ENCODE results near the gene SMIM31. TPM values are rescaled to one million over a fixed set of nuclear protein-coding genes. Genes with fewer than 3 reads are reported as not detected.

The SMIM31 gene
- total RNA-seq, 1 experiment from 2014 or later, result not detected

DNA sequence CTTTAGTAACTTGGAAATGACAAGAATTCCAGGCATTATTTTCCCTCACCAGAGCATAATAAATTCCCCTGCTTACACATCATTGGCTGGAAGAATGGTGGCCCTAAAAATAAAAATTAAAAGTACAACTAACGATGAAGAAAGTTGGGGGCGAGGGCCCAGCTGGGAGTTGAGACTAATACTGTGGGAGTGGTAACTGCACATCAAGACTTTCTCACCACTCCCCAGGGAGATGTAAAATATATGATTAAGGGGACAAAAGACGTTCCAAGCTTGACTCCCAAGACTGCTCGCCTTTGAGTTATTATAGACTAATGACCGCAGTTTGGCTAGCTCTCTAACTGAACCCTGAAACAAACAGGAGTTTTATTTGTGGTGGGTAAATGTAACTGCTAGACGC, 30.0 kb downstream of the SMIM31 start:
- DNase-seq (ENCODE audit: low read depth), result no peak

DNA sequence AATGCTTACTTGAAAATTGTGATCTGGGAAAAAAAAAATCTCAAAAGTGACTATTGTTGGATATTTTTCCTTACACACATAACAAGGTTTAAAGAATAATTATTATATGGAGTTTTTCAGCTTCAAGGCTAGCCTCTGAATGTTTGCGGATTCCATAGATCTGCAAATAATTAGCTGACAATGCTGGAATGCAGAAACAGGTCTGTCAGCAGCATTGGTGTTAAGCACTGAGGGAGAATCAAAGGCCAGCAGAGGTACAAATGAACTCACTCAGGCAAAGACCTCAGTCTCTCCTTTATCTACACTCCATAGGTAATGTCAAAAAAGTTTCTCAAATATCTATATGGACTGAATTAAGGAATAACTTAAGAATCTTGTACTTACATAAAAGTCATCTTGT, 35.1 kb downstream of the SMIM31 start:
- DNase-seq (ENCODE audit: low read depth), result no peak

DNA sequence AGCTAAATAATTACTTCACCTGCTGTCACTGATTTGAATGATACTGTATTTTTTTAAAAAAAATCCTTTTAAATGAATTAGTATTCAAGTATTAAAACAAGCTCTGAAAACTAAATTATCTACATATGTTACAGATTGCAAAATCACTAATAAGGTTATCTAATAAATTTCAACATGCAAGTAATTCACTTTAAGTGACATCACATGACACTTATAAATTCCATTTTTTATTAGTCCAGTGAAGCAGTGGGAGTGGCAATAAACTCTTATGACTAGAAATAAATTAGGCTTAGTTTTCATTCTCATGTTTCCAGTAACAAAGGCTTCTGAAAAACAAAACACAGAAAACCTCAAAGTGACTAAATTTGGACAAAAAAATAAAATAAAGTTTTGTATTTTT, 36.3 kb downstream of the SMIM31 start:
- no peak for DNase-seq (ENCODE audit: low read depth)

DNA sequence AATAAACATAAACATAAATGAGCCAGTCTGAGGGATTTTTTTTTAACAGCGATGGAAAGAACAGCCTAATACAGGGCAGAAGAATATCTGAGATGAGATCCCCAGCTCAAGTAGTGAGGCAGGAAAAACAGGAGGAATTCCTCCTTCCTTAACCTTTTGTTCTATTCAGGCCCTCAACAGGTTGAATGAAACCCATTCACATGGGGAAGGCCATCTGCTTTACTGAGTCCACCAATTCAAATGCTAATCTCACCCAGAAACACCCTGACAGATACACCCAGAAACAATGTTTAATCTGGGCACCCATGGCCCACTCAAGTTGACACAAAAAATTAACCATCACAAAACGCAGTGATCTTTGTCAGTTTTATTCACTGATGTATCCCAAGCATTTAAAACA, 45.5 kb downstream of the SMIM31 start:
- DNase-seq (ENCODE audit: low read depth), result no peak

DNA sequence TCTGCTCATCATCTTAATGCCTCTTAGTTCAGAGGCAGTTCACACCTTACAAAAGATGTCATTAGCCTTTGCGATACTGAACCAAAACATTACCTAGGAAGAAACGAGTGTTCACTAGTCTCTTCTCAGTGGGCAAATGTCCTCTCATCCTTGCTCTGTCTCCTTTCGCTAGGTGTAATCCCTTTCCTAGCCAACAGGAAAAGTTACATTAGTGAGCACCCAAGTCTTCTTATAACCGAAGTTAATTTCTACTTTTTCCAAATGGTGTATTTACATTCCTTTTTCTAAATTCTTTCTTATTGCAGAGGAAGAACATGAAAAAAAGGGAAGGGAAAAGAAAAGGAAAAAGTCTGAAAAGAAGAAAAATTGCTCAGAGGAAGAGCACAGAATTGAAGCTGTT, 46.9 kb downstream of the SMIM31 start:
- no peak for DNase-seq (ENCODE audit: low read depth)

DNA sequence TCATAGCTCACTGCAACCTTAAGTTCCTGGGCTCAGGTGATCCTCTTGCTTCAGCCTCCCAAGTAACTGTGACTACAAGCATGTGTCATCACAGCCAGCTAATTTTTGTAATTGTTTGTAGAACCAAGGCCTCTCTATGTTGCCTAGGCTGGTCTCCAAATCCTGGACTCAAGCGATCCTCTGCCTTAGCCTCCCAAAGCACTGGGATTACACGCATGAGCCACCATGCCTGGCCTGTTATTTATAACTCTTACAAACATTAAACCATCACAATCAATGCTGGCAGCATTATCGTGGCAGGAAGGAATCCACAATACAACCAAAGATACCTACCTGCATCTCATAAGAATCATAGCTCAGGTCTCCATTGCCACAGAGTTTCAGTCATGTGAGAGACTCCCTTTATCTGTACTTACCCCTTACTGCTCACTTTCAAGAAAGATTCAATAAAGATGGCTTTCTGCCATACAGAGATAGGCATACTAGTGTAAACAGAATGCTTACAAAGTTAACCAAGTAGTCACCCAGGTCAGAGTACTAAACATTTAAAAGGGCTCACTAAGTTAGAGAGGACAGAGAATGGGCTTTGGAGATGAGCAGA, 48.5 kb downstream of the SMIM31 start:
- DNase-seq (ENCODE audit: low read depth), result no peak

DNA sequence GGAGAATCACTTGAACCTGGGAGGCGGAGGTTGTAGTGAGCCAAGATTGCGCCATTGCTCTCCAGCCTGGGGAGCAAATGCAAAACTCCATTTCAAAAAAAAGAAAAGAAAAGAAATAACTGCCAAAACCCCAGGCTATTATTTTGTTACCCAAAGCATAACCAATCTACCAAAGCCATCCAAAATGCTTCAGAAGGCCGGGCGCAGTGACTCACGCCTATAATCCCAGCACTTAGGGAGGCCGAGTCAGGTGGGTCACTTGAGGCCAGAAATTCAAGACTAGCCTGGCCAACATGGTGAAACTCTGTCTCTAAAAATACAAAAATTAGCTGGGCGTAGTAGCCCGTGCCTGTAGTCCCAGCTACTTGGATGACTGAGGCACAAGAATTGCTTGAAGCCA, 49.8 kb downstream of the SMIM31 start:
- peak; percentile 8 for DNase-seq (ENCODE audit: low read depth)

DNA sequence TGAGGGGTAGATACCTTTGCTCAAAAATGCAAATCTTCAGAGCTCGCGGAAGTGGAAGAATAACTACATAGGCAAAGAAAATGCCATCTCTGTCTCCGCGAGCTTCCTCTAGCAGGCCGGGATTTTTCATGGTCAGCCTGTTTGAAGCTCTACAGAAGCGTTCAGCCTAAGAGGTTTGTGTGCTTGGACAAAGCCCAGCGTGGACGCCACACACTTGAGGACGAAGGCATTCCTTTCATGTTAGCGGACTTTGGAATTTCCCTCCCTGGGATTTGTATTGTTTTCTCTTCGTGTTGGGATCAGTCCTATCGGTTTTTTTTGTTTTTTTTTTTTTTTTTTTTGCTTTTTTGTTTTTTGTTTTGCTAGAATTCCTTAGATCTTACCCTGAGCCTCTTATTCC, 53.7 kb downstream of the SMIM31 start:
- peak; percentile 28 for DNase-seq (ENCODE audit: low read depth)

DNA sequence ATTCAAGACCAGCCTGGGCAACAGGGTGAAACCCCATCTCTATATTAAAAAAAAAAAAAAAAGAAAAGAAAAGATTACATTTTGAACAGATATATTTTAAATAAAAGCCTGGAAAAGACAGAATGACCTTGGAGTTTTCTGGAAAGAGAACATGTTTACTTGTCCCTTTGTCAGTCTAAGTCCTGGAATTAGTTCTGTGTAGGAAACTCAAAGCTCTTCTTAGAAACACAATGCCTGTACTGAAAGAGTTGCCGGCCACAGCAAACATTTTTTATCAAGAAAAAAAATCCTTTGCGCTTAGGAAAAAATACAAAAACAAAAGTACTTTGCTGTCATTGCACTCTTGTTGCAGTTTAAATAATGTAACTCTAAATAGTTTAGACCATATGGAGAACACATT, 59.6 kb downstream of the SMIM31 start:
- DNase-seq (ENCODE audit: low read depth), result no peak

DNA sequence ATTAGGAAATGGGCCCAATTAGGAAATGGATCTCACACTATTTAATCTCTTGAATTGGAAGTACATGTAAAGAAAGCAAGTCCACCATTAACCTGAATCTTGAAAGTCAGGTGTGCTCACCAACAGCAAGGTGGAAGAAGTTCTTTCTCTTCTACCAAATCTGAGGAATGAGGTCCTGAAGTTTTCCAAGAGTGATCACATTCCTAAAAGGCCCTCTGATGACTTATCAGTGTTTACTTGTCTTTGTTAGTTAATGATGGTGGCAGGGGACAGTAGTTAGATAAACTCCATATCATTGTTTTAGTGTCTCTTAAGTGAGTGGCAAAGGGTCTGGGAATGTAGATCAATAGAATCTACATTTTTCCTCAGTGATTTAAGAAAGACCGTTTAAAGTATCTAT, 61.8 kb downstream of the SMIM31 start:
- no peak for DNase-seq (ENCODE audit: low read depth)

DNA sequence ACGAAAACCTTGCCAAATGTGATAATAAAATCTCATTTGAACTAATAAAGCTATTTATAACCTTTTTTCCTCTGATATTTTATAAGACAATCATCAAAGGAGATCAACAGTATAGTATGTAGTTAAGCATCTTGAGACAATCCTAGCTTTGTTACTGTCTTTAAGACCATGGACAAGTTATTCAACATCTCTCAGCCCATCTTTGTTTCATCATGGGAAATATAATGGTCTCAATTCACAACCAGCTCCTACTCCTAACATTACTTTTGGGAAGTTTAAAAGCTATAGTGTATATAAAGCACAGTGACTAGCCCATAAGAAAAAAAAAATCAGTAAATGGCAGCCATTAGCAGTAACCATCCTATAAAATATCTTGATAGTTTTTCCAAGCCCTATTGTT, 65.4 kb downstream of the SMIM31 start:
- no peak for DNase-seq (ENCODE audit: low read depth)

DNA sequence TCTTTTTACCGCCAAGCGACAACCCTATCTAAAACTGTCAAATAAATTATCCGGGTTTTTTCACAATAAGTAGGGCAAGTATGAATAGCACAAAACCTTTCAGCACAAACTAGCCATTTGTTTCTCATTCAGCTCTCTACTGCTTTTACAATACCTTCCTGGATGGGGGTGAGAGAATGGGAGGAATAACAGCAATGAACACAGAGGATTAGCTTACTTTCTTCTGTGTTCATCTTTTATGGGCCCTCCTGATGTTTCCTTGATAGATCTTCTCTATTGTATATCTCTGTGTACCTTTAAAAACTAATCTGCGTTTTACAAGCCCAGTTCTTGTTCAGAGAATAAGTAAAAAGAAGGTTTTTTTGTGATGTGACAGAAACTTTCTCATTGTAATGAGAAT, 67.8 kb downstream of the SMIM31 start:
- no peak for DNase-seq (ENCODE audit: low read depth)

DNA sequence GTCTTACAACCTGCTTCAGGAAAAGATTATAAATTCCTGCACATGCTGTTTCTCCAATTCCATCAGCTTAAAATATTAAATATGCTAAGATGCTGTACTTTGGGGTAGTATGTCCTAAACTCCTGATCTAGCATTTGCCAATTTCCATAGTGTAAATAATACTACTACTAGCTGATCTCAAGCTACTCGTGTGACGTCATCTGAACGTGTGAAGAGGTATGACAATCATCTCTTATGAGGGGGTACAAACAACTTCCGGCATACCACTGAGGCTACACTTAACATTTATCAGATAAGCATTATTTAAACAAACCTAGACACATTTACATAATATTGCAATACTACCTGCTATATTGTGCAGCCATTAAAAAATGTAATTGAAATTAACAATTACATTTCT, 70.7 kb downstream of the SMIM31 start:
- DNase-seq (ENCODE audit: low read depth), result no peak

DNA sequence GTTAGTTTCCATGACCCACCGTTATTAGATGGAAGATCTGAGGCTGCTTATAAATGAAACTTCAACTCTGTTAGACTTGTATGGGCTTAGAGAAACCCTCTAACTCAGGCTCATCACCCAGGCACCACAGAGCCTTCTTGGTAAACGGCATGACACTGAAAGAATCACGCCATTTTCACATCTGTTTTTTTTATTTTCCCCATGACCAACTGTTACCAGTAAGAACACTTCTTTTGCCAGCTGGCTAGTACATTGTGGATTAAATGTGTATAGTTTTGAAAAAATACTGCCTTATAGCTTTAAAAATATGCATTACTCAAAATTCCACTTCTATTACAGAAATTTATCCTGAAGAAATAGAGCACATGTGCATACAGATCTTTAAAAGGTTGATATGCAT, 75.0 kb downstream of the SMIM31 start:
- DNase-seq (ENCODE audit: low read depth), result no peak

DNA sequence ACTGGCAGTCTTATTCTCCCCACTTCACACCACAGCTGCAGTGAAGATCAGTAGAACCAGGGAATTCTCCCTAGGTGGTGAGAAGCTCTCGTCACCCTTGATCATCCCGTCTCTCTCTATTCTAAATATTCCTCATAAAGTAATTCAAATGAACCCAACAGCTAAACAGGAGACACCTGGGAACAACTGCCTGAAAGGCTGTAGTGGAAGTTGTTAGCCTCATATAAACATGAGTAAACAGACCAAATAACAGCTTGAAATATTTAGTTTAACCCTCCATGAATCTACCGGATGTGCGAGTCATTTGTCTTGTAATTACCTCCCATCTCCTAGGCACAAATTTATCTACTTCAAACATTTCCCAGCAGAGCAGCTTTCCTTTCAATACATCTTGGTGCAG, 92.6 kb downstream of the SMIM31 start:
- DNase-seq (ENCODE audit: low read depth), result no peak

DNA sequence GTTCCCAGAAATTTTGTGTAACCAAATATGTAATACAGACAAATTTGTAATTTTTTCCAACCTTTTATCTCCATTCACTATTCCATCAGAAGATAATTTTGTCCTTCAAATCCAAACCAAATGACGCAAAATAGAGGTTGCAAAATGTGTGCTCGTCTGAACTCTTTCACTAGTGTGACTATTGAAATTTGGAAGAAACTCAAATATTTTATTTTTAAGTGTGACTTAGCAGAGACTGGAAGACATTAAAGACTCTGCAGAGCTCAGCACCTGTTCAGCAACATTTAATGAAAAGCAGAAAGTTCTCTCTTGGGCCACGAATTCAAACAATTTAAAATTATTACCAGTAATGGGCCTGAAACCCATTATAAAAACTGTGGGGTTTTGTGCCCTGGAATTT, 93.1 kb downstream of the SMIM31 start:
- DNase-seq (ENCODE audit: low read depth), result no peak

DNA sequence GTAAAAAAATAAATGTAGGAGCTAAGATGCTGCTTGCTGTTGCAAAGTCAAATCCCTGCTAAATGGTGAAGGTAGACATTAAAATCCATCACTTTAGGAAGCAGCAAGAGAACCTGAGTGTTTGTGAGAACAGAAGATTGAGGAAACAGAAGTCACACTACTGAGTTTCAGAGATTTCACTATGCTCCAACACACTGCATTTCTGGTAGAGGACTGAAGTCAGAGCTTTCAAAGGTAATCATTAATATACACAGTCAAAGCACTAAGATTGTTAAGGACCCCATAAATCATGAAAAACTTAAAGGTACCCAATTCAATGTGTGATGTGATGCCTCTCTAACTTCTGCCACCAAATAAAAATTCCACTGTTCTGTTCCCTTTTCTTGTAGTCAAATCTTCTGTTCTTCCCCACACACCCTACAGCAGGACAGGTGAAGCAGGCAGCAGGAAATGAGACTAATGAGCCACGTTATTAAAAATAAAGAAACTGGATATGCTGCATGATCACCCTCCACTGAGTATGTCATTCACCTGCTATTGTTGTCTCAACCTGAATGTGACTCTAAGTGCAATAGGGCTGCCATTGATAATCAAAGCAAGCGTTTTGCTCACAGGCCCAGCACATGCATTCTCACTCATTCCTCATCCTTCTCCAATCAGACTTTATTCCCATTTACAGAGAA, 94.2 kb downstream of the SMIM31 start:
- DNase-seq (ENCODE audit: low read depth), result no peak

Other genes starting within 250 kb of the SMIM31 start
- gene APELA, start 123.0 kb downstream of the SMIM31 start, total RNA-seq (2014; rRNA removed), result not detected in 2 replicates
- not detected in 2 replicates for gene TRIM61, start 223.5 kb downstream of the SMIM31 start, total RNA-seq (2014; rRNA removed)

All from LHCN-M2 (cell line).